Mesenchymal stem cell (in vitro differentiated cells and primary cell): ENCODE results near the gene KIAA1671.

Source experiments
- DNase-seq: peaks from one replicate; pipeline ENCODE4 v3.0.0-alpha.2; 2013
- H2AFZ ChIP-seq: one replicate; pipeline ENCODE4 v1.6.1; 2013; ENCODE audit warnings: low read depth, mild to moderate bottlenecking, control low read depth, inconsistent platforms, low read length, moderate library complexity
- H2AK5ac ChIP-seq: 2 replicates; pipeline ENCODE4 v1.6.1; 2013; ENCODE audit warnings: low read length, moderate library complexity, mild to moderate bottlenecking, inconsistent platforms; ENCODE audit not compliant: severe bottlenecking
- H2BK120ac ChIP-seq: one replicate; pipeline ENCODE4 v1.6.1; 2013; ENCODE audit warnings: low read depth, mild to moderate bottlenecking, inconsistent platforms, low read length, moderate library complexity
- H2BK12ac ChIP-seq, 2 experiments: one replicate each; pipeline ENCODE4 v1.6.1; 2013; ENCODE audit warnings: inconsistent platforms in 2 of 2, low read length in 2 of 2, mild to moderate bottlenecking in 2 of 2, moderate library complexity in 2 of 2, control low read depth in 1 of 2
- H2BK15ac ChIP-seq: one replicate; pipeline ENCODE4 v1.6.1; 2013; ENCODE audit warnings: mild to moderate bottlenecking, low read depth, inconsistent platforms; ENCODE audit not compliant: poor library complexity, severe bottlenecking
- H2BK5ac ChIP-seq: 2 replicates; pipeline ENCODE4 v1.6.1; 2013; ENCODE audit warnings: low read depth, mild to moderate bottlenecking, low read length, control low read depth, inconsistent platforms; ENCODE audit not compliant: poor library complexity, severe bottlenecking
- H3K14ac ChIP-seq, 2 experiments: one replicate each; pipeline ENCODE4 v1.6.1; 2013; ENCODE audit warnings: inconsistent platforms in 2 of 2, low read length in 2 of 2, control low read depth in 1 of 2, mild to moderate bottlenecking in 1 of 2, moderate library complexity in 1 of 2
- H3K18ac ChIP-seq, 2 experiments: one replicate each; pipeline ENCODE4 v1.6.1; 2013; ENCODE audit warnings: inconsistent platforms in 2 of 2, low read length in 2 of 2, control low read depth in 1 of 2, low read depth in 1 of 2, mild to moderate bottlenecking in 1 of 2
- H3K23ac ChIP-seq, 2 experiments: one replicate each; pipeline ENCODE4 v1.6.1; 2013; ENCODE audit warnings: inconsistent platforms in 2 of 2, low read length in 2 of 2, mild to moderate bottlenecking in 2 of 2, moderate library complexity in 2 of 2, control low read depth in 1 of 2
- H3K27ac ChIP-seq: 2 replicates; pipeline ENCODE4 v1.5.1; 2013; ENCODE audit warnings: mild to moderate bottlenecking, moderate library complexity, low read length, control low read depth, inconsistent platforms; ENCODE audit not compliant: poor library complexity, severe bottlenecking
- H3K27me3 ChIP-seq, 2 experiments: 2 replicates each; pipeline versions ENCODE4 v1.6.1 to v1.7.0; 2013; ENCODE audit warnings: low read length in 2 of 2, mild to moderate bottlenecking in 2 of 2, moderate library complexity in 2 of 2, control low read depth in 1 of 2, inconsistent platforms in 1 of 2; ENCODE audit not compliant: control insufficient read depth in 1 of 2, insufficient read depth in 1 of 2
- H3K36me3 ChIP-seq, 2 experiments: 2 replicates each; pipeline versions ENCODE4 v1.6.1 to v1.7.0; 2013; ENCODE audit warnings: low read length in 2 of 2, control low read depth in 1 of 2, inconsistent platforms in 1 of 2, low read depth in 1 of 2, mild to moderate bottlenecking in 1 of 2; ENCODE audit not compliant: insufficient read depth in 2 of 2, control insufficient read depth in 1 of 2
- H3K4ac ChIP-seq, 2 experiments: one replicate each; pipeline ENCODE4 v1.6.1; 2013; ENCODE audit warnings: inconsistent platforms in 2 of 2, low read length in 2 of 2, mild to moderate bottlenecking in 2 of 2, moderate library complexity in 2 of 2, control low read depth in 1 of 2, low read depth in 1 of 2
- H3K4me1 ChIP-seq: 2 replicates; pipeline ENCODE4 v1.6.1; 2013; ENCODE audit warnings: low read depth, low read length, control low read depth; ENCODE audit not compliant: control insufficient read depth, insufficient read depth
- H3K4me2 ChIP-seq: 2 replicates; pipeline ENCODE4 v1.6.1; 2013; ENCODE audit warnings: low read length, mild to moderate bottlenecking, inconsistent platforms; ENCODE audit not compliant: poor library complexity, severe bottlenecking
- H3K4me3 ChIP-seq, 2 experiments: 2 replicates each; pipeline versions ENCODE4 v1.5.1 to v1.7.0; 2013; ENCODE audit warnings: low read length in 2 of 2, mild to moderate bottlenecking in 2 of 2, control low read depth in 1 of 2, low read depth in 1 of 2; ENCODE audit not compliant: insufficient read depth in 1 of 2
- H3K79me1 ChIP-seq: replicated peaks from 2 replicates; pipeline ENCODE4 v1.6.1; 2013; ENCODE audit warnings: mild to moderate bottlenecking, control low read depth, low read length, inconsistent platforms; ENCODE audit not compliant: poor library complexity, severe bottlenecking
- H3K9ac ChIP-seq: 2 replicates; pipeline ENCODE4 v1.7.0; 2013; ENCODE audit warnings: mild to moderate bottlenecking, low read length, moderate library complexity
- H3K9me3 ChIP-seq: 2 replicates; pipeline ENCODE4 v1.7.0; 2013; ENCODE audit warnings: mild to moderate bottlenecking, low read length; ENCODE audit not compliant: control insufficient read depth
- H4K8ac ChIP-seq: one replicate; pipeline ENCODE4 v1.6.1; 2013; ENCODE audit warnings: inconsistent platforms, mild to moderate bottlenecking, low read length, moderate library complexity
- H4K91ac ChIP-seq: one replicate; pipeline ENCODE4 v1.6.1; 2013; ENCODE audit warnings: mild to moderate bottlenecking, low read length, inconsistent platforms
- WGBS: methylation state at CpG from one replicate; pipeline ENCODE4 v1.1.7; 2013; ENCODE audit warnings: mixed read lengths; 5-methylcytosine and 5-hydroxymethylcytosine counted together

Gene KIAA1671

DNA sequence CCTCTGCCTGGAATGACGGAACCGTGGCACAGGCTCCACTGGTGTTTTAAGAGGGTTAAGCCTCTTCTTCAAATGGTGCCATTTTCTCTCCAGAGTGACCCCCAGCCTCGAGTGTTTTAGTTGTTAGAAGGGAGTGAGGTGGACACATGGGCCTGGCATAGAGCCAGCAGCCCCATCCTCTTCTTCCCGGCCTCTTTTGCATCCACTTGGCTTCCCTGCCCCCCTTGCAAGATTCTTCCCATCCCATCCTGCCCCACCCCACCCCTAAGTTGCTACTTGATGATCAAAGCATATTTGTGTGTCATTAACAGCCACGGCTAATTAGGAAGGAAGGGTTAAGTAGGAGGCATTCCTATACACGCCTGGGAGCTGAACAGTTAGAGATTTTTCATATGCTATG is 174.8 kb downstream of the KIAA1671 start:
- no peak overlapping the region for H3K4ac ChIP-seq
- H3K27me3 ChIP-seq: no peaks in the 10 kb centered on the region
- H3K79me1 ChIP-seq: peaks cover 6% of the 10 kb centered on the region
- H2AK5ac ChIP-seq: no peak overlapping the region
- no peak overlapping the region for H3K4me3 ChIP-seq
- DNase-seq: no peak
- H3K23ac ChIP-seq: no peak overlapping the region
- no peak overlapping the region for H3K9ac ChIP-seq
- H2AFZ ChIP-seq: no peak overlapping the region
- H3K4me2 ChIP-seq: no peak overlapping the region
- H3K18ac ChIP-seq: no peak overlapping the region
- H2BK5ac ChIP-seq: no peak overlapping the region
- no peak overlapping the region for H2BK120ac ChIP-seq
- no peaks in the 10 kb centered on the region for H3K9me3 ChIP-seq
- no peak overlapping the region for H2BK15ac ChIP-seq
- no peak overlapping the region for H2BK12ac ChIP-seq
- no peak overlapping the region for H4K8ac ChIP-seq
- no peaks in the 10 kb centered on the region for H3K4me1 ChIP-seq
- H3K36me3 ChIP-seq: no peaks in the 10 kb centered on the region
- no peak overlapping the region for H4K91ac ChIP-seq
- H3K14ac ChIP-seq: no peak overlapping the region
- no peak overlapping the region for H3K27ac ChIP-seq
- 74% methylated on average over 5 of the region's 6 CpGs for WGBS

DNA sequence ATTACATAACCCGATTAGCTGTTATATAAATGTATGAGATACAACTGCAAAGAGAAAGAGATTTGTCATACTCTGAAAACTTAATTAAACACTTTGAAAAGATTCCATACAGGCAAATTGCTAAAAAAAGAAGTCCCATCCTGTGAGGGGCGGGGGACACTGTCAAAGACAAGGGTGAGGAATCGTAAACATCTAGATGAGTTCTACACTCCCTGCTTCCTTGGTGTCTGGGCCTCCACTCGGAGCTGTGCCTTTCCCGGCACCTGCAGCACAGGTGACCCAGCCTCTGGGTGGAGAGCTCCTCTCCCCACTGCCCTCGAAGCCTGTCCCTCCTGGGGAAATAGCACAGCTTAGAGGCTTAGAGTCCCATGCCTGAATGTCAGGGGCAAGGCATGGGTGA is 177.9 kb downstream of the KIAA1671 start:
- Histone ChIP-seq H3K4me1 (no peaks in the 10 kb centered on the region), H2AK5ac (no peak overlapping the region), H3K23ac (no peak overlapping the region), H3K27ac (no peak overlapping the region), H2BK12ac (no peak overlapping the region), H3K27me3 (no peaks in the 10 kb centered on the region), H2BK15ac (no peak overlapping the region), H3K14ac (no peak overlapping the region), H4K91ac (no peak overlapping the region), H2BK5ac (no peak overlapping the region), H4K8ac (no peak overlapping the region), H3K4ac (no peak overlapping the region), H2AFZ (no peak overlapping the region), H3K9ac (no peak overlapping the region), H3K4me2 (no peak overlapping the region), H3K4me3 (no peak overlapping the region), H3K79me1 (peaks cover 5% of the 10 kb centered on the region), H3K9me3 (no peaks in the 10 kb centered on the region), H3K36me3 (no peaks in the 10 kb centered on the region), H3K18ac (no peak overlapping the region), H2BK120ac (no peak overlapping the region)
- 93% methylated on average over 4 of the region's 6 CpGs for WGBS
- DNase-seq: no peak

DNA sequence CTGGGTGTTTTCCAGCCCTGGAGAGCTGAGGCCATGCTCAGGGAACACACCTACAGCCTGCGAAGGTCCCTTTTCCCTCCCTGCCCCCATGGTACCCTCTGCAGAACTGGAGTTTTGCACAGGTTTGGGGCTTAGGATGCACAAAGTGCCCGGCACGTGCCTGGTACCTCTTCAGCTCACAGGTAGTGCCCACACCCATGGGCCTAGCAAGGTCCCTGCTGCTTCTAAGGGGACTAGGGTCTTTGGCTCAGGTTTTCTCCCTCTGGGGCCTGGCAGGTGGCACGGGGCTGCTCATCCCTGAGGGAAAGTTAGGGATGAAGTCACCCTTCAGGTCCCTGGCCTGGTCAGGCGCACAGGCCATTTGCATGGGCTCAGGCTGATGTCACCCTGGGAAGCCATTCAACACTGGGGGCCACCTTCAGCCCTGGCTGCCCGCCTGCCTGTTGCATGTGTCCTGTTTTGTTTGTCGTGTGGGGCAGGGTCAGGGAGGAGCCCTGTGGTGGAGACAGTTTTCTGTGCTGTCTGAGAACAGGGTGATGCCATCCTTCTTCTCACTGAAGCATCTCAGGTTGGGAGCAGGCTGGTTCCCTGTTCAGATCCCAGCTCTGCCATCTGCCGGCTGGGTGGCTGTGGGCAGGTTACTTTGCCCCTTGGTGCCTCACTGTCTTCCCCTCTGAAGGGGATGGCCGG is 178.8 kb downstream of the KIAA1671 start:
- Histone ChIP-seq H3K79me1 (peaks cover 5% of the 10 kb centered on the region), H3K9ac (no peak overlapping the region), H2AFZ (no peak overlapping the region), H3K14ac (no peak overlapping the region), H2BK15ac (no peak overlapping the region), H2BK12ac (no peak overlapping the region), H3K27me3 (no peaks in the 10 kb centered on the region), H3K18ac (no peak overlapping the region), H3K4me2 (no peak overlapping the region), H2BK5ac (no peak overlapping the region), H2AK5ac (no peak overlapping the region), H2BK120ac (no peak overlapping the region), H3K4ac (no peak overlapping the region), H3K27ac (no peak overlapping the region), H4K91ac (no peak overlapping the region), H4K8ac (no peak overlapping the region), H3K36me3 (no peaks in the 10 kb centered on the region), H3K4me1 (no peaks in the 10 kb centered on the region), H3K9me3 (no peaks in the 10 kb centered on the region), H3K23ac (no peak overlapping the region), H3K4me3 (no peak overlapping the region)
- DNase-seq: no peak
- WGBS: 89% methylated on average over 9 of the region's 9 CpGs

DNA sequence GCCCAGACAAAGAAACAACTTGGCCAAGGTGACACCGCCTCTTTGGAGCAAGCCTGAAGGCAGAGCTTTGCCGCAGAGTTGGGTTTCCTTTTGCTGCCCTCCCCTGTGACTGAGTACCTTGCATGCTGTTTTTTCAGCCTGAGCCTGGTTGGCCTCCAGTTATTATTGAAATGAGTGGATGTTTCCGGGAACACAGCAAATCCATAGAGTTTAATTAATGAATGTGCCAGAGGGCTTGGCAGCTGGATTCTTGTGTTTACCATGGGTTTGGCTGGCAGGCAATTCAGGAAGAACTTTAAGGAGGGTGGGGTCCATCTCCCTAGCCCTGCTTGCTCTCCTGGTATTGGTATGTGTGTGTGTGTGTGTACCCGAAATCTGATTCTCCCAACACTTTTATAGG is 181.5 kb downstream of the KIAA1671 start:
- Histone ChIP-seq H2BK15ac (no peak overlapping the region), H3K14ac (no peak overlapping the region), H2AFZ (no peak overlapping the region), H3K79me1 (peaks cover 5% of the 10 kb centered on the region), H3K18ac (no peak overlapping the region), H2BK12ac (no peak overlapping the region), H3K23ac (no peak overlapping the region), H4K91ac (no peak overlapping the region), H4K8ac (no peak overlapping the region), H3K4me1 (no peaks in the 10 kb centered on the region), H3K9me3 (no peaks in the 10 kb centered on the region), H2BK120ac (no peak overlapping the region), H3K27ac (no peak overlapping the region), H2AK5ac (no peak overlapping the region), H3K4me3 (no peak overlapping the region), H3K36me3 (no peaks in the 10 kb centered on the region), H3K4me2 (no peak overlapping the region), H2BK5ac (no peak overlapping the region), H3K27me3 (no peaks in the 10 kb centered on the region), H3K9ac (no peak overlapping the region), H3K4ac (no peak overlapping the region)
- 96% methylated on average over 3 of the region's 4 CpGs for WGBS
- no peak for DNase-seq
